Fibroblast of skin of scalp (primary cell): Measurements from ENCODE around the gene SSBP3.

Experiments used
- DNase-seq: peaks from one replicate; pipeline ENCODE4 v3.0.0-alpha.2; 2013

SSBP3 gene

DNA sequence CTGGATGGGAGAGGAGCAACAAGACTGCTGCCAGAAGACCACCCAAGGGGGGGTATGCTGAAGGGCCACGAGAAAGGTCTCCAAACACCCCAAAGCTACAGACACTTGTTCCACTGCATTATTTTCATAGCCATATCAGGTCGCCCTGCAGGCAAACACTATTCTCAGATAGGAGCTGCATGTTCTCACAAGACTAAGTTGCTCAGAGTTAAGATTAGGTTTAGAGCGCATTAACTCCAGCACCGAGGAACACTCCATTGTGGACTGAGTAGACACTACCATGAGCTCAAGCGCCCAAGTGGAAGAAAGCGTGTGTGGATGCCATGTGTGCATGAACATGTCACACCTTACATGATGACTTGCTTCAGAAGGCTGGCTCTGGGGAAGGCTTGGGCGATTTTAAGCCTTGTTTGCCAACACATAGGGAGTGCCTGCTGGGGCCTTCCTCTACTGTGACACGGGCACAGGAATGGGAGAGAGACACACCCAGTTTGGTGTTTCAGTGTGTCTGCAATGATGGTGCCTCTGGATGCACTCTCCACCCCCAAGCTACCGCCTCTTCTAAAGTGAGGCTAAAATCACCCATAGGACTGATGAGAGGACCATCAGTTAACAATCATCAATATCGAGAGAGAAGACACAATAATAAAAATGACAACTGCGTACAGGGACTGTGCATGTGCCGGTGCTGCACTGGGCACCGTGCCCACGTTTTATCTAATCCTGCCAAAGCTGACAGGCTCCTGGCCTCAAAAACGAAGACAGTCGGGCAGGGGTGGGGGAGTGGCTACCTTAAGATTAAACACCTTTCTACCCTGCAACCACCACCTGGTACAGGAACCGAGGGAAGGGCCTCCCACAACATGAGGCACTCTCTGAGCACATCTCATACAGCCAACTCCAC is 34.9 kb downstream of the SSBP3 start:
- no peak for DNase-seq

DNA sequence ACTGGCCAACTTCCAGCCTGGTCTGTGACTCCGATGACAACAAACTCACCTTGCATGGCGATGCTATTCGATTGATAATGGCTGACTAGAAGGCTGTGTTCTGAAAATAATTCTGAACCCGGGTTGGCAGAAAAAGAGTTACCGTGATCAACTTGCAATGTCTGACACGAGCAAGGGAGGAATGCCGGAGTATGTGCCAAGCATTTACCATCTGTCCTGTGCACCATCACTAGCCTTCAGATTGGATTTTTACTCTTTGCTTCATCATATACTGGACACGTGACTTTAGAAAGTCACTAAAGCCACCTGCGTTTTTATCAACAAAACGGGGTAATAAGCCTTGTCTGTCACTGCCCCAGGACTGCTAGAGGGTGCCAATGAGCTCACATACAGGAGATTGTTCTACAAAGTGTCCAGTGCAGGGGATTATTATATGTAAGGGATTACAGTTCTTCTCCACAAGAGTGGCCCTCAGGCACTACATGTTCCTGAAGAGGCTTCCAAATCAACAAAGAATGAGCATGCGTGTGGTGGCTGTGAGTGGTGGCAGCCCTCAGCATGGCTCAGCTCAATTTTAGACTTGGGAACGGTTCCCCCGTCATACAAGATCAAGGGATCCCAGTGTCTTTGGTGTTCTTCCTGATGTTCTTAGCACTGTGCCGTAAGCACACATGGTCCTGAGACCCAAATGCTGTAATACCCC is 35.8 kb downstream of the SSBP3 start:
- DNase-seq, result no peak

DNA sequence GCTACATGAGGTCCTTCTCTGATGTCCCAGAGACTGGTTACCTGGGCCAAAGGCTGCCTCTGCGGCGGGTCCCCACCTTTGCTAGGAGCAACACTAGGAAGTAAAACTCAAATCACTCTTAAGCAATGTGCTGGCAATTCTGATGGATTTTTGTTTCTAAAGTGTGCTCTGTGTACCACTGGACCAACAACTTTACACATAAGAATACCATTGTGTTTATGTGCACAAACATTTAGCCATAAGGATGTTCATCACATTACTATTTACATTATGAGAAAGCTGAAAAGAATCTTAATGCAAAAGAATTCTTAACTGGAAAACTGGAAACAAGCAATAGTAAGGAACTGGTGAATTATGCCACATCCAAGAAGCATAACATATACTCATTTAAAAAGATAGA is 38.6 kb downstream of the SSBP3 start:
- DNase-seq, result no peak

DNA sequence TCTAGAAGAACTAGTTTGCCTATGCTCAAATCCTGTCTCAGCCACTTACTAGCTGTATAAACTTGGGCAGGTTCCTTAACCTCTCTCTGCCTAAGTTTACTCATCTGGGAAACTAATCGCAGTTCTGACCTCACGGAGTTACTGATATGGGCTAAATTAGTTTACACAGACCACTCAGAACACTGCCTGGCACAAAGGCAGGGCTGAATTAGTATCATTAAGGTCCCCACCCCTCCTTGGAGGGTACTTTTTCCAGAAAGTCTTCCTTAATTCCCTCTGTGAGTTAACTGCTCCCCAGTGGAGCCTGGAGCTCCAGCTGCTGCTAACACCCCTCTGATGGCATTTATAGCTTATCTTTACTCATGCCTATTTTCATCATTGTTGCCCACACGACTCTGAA is 40.3 kb downstream of the SSBP3 start:
- no peak for DNase-seq

DNA sequence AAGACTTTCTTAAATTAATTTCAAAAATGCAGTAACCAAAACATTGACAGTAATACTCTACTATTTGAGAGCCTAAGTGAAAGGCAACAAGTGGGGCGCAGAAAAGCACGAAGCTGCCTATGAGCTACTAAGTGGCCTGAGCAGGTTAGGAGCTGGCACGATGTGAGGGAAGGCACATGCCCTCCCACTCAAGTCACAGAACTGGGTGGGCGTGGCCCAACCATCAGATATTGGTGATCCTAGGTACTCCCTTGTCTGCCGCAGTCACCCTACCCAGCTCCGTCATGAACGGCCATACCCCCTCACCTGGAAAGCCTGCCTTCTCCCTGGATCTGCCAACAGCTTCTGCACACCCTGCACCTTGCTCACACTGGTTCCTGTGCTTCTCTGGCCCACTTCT is 40.8 kb downstream of the SSBP3 start:
- no peak for DNase-seq

DNA sequence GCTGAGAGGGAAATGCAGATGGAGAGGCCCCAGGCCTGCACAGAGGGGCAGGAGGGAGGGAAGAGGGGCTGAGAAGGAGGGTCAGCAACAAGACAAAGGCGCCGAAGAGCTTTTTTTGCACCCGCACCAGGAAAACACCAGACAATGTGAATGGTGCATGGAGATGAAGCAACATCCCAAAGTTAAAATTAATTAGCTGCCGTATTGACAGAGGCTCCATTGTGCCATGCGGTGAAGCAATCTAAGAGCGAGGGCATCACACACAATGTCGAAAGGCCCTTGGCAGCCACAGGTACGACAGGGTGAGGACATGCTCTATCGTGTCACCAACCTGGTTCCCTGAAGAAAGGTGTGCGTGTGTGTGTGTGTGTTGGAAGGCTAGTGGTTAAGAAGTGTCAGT is 41.2 kb downstream of the SSBP3 start:
- no peak for DNase-seq

- no peak for DNase-seq
Measured at GRCh38 chr1:54364582-54364981, 41.6 kb downstream of the SSBP3 start.

DNA sequence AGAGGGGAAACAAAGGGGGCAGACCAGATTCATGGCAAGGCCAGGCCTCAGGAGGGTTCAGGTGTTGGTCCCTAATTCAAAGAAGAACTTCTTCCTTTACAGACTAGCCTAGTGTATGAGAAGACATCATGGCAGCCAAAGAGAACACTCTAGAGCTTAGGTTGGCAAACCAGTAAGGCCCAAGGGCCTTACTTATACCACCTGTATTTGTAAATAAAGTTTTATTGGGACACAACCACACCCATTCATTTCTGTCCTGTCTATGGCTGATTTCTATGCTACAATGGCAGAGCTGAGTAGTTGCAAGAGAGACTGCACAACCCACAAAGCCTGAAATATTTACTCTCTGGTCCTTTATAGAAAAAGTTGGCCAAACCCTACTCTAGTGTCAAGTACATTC is 42.3 kb downstream of the SSBP3 start:
- DNase-seq, result no peak

- DNase-seq, result peak; percentile 47
Measured at GRCh38 chr1:54362881-54363340, 43.3 kb downstream of the SSBP3 start.

DNA sequence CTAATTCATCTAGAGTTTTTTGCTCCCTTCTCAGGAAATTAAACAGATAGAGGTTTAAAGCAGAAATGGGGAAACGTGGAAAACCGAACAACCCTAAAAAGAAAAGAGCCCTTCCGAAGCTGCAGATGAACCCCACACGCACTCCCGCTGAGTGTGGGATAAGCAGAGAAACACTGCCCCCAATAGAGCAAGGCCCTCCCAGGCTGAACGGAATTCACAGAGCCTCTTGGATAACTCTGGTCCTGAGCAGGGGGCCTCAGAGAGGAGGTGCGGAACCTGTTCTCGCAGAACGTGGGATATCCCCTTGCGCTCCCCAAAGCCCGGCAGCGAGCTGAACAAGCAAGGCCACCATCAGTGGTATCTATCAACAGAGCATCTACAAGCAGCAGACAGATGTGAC is 44.9 kb downstream of the SSBP3 start:
- no peak for DNase-seq

- DNase-seq, result no peak
Measured at GRCh38 chr1:54360165-54361005, 45.8 kb downstream of the SSBP3 start.

DNA sequence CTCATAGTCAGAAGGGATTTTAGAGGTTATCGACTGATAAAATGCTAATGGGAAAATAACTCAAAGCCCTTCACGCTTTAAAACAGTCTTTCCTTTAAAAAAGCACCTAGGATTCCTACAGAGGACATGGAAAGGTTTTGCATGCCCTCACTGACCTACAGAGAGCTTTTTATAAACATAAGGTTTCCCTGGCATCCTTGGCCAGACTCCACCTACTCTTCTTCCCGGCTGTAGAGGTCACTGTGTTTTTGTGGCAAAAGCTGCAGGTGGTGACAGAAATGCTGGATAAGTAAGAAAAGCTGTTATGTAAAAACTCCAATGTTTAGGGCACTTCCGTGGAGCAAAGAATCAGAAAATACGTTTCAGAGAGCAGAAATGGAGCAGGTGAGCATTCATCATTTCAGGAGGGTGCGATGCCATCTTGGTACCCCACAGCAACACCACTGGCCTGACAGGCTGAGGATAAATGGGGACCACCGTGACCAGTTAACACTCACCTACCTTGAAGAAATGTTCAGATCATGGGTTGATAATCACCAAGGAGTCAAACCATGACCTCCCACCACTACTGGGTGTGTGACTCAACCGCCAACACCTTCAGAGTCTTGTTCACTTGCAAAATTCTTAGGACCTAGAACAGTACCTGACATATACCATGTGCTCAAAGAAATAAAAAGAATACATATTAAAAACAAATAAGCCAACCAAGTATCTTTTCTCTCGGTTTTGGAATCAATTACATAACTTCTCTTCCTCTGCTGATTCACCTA is 46.6 kb downstream of the SSBP3 start:
- no peak for DNase-seq

DNA sequence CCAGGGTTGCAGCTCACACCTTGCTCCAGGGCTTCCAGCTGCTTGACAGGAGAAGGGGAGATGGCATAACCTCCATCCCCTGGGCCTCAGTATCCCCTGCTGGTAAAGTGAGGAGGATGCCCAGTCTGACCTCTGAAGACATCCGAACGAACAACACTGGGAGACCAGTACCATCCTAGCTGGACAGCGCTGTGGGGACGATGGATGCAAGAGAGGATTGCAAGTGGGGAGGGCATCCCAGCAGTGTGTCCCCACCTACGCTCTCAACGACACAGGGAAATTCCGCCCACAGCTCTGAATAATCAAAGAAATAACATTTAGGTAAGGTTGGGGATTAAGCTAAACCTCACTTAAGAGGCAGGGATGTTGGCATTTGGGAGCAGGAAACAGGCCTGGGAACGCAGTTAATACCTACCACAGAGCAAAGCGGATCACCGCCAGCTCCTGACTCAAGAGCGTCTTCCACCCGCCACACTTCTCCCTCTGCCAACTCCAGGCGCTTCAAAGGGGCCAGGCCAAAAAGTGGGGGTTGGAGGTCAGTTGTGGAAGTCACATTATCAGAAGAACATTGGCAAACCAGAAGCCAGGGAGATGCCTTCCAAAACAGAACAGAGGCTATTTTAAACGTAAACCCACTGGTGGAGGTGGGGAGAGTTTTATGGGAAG is 47.6 kb downstream of the SSBP3 start:
- DNase-seq, result no peak

DNA sequence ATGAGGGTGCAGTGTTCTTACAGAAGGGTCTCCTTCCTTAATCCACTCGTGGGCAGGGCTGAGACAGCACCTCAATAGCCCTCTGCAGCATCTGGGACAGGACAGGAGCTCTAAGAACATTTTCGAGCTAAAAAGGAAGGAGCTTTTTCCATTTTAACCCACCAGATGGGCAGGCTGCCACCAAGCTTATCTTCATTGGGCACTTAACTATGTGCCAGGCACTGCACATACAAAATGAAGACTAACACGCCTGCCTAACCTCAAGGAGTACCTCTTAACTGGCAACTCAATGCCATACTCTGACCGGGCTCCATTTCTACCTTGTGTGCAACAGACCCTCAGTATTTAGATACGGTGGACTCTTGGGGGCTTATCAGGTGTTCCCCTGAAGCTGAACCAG is 48.2 kb downstream of the SSBP3 start:
- DNase-seq, result no peak

DNA sequence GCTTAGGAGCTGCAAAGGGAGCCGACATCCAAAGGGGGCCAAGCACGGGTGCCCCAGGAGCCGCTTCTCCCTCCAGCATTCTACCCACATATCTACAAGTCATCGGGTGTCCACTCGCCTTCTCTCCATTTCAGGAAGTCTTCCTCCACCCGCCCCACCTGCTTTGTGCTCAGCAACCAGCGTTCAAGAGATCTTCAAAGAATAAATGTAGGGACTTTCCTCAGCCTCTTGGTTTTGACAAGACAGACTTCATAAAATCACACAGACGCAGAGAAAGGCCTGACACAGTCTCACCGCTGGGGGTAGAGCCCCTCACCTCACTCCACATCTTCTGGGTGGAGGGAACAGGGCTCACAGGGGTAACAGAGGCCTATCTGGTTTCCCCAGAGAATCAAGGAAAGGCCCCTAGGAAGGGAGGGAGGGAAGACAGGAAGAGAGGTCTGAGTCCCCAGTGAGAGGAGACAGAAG is 49.5 kb downstream of the SSBP3 start:
- DNase-seq, result no peak

DNA sequence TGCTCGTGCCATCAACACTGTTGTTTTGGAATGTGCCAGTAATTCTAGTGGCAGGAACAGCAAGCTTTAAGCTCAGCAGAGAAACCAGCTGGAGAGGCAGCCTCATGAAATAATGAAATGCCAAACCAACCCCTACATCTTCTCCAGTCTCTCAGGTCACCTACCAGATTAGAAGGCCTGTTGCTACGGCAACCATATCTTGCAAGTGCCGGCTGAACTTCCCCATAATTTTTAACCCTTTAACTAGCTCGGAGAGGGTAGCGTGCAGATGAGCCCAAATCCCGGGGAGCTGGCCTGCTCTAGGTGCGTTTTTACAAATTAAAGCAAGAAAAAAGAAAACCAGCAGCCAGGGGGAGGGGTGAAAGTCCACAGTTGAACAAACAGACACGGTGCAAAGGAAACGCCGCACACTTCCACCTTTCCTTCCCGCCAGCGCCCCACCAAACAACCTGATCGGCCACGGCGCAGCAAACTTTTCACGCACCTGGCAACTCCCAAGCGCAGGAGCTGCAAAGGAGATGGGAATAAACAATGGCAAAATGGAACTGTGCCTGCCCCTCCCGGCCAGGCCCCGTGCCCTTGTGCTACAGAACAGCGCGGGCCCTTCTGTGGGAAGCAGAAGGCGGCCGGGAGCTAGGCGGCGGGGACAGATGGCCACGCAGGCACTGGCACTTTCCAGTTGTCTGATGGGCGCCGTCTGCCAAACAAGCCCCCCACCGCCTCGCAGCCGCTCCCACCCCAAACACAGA is 50.1 kb downstream of the SSBP3 start:
- no peak for DNase-seq

- no peak for DNase-seq
Measured at GRCh38 chr1:54354899-54355298, 51.3 kb downstream of the SSBP3 start.

DNA sequence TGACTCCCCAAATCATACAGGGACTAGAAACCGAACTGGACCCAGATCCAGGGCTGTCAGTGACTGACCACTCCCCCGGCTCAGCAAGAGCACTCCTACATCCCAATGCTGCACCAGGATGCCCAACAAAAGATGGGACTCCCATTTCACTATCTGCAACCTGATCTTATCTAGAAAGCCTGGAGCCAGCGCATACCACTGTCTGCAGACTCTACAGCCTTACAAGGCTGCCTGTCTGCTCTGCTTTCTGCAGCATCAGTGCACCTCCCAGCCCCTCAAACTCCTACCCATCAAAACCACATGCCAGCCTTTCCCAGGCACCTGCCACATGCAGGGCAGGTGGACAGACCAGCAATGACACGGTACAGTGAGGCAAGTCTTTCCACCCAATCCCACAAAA is 52.2 kb downstream of the SSBP3 start:
- no peak for DNase-seq

DNA sequence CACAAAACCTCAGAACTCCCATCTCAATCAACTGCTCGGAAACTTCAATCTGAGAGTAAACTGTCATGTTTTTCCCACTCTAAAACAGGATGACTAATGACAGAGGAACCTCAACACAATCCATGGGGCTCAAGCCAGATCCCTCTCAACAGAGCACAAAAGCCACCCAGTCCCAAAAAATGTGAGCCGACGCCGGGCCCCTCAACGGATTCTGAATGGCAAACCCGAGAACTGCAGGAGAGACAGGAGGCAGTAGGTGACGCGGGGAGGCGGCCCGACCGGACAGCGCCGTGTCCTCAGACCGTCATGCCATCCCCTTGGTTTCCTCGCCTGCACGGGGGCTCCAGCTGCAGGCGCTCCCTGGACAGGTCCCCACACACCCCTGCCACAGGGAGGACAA is 53.4 kb downstream of the SSBP3 start:
- DNase-seq, result peak; percentile 54

DNA sequence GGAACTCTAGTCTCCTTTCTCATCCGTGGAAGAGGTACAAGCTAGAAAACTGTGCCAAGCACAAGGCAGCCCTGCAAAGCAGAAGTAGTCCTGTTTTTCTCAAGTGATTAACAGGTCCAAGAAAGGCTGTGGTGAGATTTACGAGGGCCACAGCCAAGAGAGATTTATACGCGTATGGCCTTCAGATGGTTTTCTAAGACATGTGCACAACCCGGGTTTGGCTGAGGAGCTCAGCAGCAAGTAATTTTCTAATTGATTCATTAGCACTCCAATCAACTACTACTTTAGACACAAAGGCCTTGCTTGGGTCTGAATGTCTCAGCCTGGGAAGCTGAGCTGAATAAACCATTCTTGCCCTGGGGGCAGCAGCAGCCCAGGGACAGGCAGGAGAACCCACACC is 55.8 kb downstream of the SSBP3 start:
- no peak for DNase-seq

- DNase-seq, result no peak
Measured at GRCh38 chr1:54348700-54349021, 57.5 kb downstream of the SSBP3 start.
